Brain microvascular endothelial cell (primary cell): ENCODE measurements around the gene IGSF9B.

Experiments used
- DNase-seq: peaks from one replicate; pipeline ENCODE4 v3.0.0-alpha.2; 2020
- H3K27ac ChIP-seq: fragments of 250-450 bp; sonication (Bioruptor Pico); 2 replicates; pipeline ENCODE4 v1.5.1; 2020; ENCODE audit warnings: mild to moderate bottlenecking, moderate library complexity
- H3K27me3 ChIP-seq: fragments of 250-450 bp; sonication (Bioruptor Pico); replicated peaks from 2 replicates; pipeline ENCODE4 v1.5.1; 2020; ENCODE audit warnings: mild to moderate bottlenecking
- H3K36me3 ChIP-seq: fragments of 250-450 bp; sonication (Bioruptor Pico); replicated peaks from 2 replicates; pipeline ENCODE4 v1.5.1; 2020; ENCODE audit warnings: mild to moderate bottlenecking
- H3K4me3 ChIP-seq: 2 replicates; pipeline ENCODE4 v1.5.1; 2011; ENCODE audit warnings: low read depth, mild to moderate bottlenecking, control low read depth, low read length, moderate library complexity
- CTCF ChIP-seq: IDR thresholded peaks from 2 replicates; pipeline ENCODE4 v1.5.1; 2011; ENCODE audit warnings: low read depth, mild to moderate bottlenecking, moderate library complexity, low read length, control low read depth, inconsistent platforms; ENCODE audit errors: missing control alignments
- in situ Hi-C: cut with HindIII; loops from 2 replicates; pipeline ENCODE4 v1.10.0; 2017; ENCODE audit warnings: low sequenced_read_pairs, low pct_ligation_motif_present

Gene IGSF9B

GRCh38 chr11:133872160-133872559 is 84.6 kb downstream of the IGSF9B start:
- Histone ChIP-seq H3K27me3 (no peaks in the 10 kb centered on the region), H3K27ac (no peak overlapping the region), H3K36me3 (no peaks in the 10 kb centered on the region), H3K4me3 (no peak overlapping the region)
- TF ChIP-seq CTCF: no peak
- DNase-seq: no peak
- in situ Hi-C loops: no loop called here

GRCh38 chr11:133867456-133867855 is 89.3 kb downstream of the IGSF9B start:
- in situ Hi-C loops: no loop called here
- no peak for TF ChIP-seq CTCF
- H3K36me3 ChIP-seq: no peaks in the 10 kb centered on the region
- H3K4me3 ChIP-seq: no peak overlapping the region
- H3K27ac ChIP-seq: no peak overlapping the region
- no peak for DNase-seq
- H3K27me3 ChIP-seq: no peaks in the 10 kb centered on the region

- H3K27me3 ChIP-seq: no peaks in the 10 kb centered on the region
- no peaks in the 10 kb centered on the region for H3K36me3 ChIP-seq
- H3K4me3 ChIP-seq: no peak overlapping the region
- no peak for TF ChIP-seq CTCF
- DNase-seq: no peak
- in situ Hi-C loops: no loop called here
- no peak overlapping the region for H3K27ac ChIP-seq
Measured at GRCh38 chr11:133865466-133865865, 91.3 kb downstream of the IGSF9B start.

DNA sequence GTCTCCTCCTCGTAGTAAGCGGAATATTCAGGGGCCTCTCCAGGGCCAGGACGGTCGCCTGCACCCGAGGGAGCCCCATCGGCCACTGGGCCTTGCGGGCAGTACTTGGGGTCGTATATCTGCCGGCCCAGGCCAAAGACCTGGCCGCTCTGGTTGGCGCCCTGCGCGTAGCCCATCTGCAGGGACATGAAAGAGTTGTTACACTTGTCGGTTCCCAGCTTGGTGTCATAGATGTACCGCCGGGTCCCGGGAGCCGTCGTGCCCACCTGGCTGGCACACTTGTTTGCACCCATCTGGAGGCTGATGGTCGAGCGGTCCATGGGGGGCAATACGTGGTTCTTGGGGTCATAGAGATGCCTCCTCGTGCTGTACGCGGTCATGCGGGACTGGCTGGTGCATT is 92.0 kb downstream of the IGSF9B start:
- no peaks in the 10 kb centered on the region for H3K27me3 ChIP-seq
- DNase-seq: no peak
- no peaks in the 10 kb centered on the region for H3K36me3 ChIP-seq
- in situ Hi-C loops: no loop called here
- H3K27ac ChIP-seq: no peak overlapping the region
- TF ChIP-seq CTCF: no peak
- no peak overlapping the region for H3K4me3 ChIP-seq

DNA sequence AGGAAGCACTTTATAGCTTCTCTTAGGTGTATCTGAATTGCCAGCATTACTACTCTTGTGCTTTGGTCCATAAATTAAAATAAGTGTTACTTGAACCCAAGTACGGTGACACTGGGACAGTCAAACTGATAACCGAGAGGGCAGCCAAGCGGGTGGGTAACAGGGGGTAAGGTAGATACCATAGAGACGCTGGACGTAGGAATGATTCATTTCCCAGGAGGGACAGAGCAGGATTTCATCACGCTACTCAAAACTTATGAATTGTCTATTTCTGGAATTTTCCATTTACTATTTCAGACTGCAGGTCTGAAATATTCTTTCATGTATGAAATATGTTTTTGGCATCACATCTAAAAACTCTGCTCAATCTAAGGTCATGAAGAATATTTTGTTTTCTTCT is 96.6 kb downstream of the IGSF9B start:
- in situ Hi-C loops: no loop called here
- no peak for TF ChIP-seq CTCF
- H3K36me3 ChIP-seq: no peaks in the 10 kb centered on the region
- H3K27ac ChIP-seq: no peak overlapping the region
- no peaks in the 10 kb centered on the region for H3K27me3 ChIP-seq
- no peak overlapping the region for H3K4me3 ChIP-seq
- DNase-seq: no peak
